HEK293T (cell line): ENCODE results near the gene BAHCC1.

ENCODE experiments used
- CTCF ChIA-PET: fragments of 350-600 bp; formaldehyde crosslinking; extraction: SDS; loops from one replicate; lab custom pipeline; 2021; ENCODE audit warnings: antibody characterized with exemption, inconsistent platforms; lab: Yijun Ruan, JAX
- POLR2A ChIA-PET: fragments of 350-600 bp; formaldehyde crosslinking; extraction: SDS; loops from one replicate; lab custom pipeline; 2020; ENCODE audit warnings: antibody characterized with exemption, inconsistent platforms; lab: Yijun Ruan, JAX
- DNase-seq: peaks from one replicate; pipeline ENCODE4 v3.0.0; 2012; ENCODE audit warnings: mixed read lengths; ENCODE audit errors: extremely low spot score
- ARNT ChIP-seq: fragments of 450-650 bp; IDR thresholded peaks from 2 replicates; pipeline ENCODE4 v1.6.1; 2017; ENCODE audit warnings: mild to moderate bottlenecking
- BHLHE40 ChIP-seq: fragments of 450-650 bp; IDR thresholded peaks from 2 replicates; pipeline ENCODE4 v1.6.1; 2016; ENCODE audit warnings: mild to moderate bottlenecking, moderate library complexity, borderline replicate concordance
- CTBP1 ChIP-seq: fragments of 450-650 bp; IDR thresholded peaks from 2 replicates; pipeline ENCODE4 v1.6.1; 2016; ENCODE audit warnings: borderline replicate concordance
- ELF4 ChIP-seq: fragments of 450-650 bp; IDR thresholded peaks from 2 replicates; pipeline ENCODE4 v1.6.1; 2017; ENCODE audit warnings: antibody characterized with exemption
- FOXA1 ChIP-seq: fragments of 450-650 bp; IDR thresholded peaks from 2 replicates; pipeline ENCODE4 v1.6.1; 2016; ENCODE audit warnings: mild to moderate bottlenecking
- FOXK2 ChIP-seq: fragments of 450-650 bp; IDR thresholded peaks from 2 replicates; pipeline ENCODE4 v1.6.1; 2016; ENCODE audit warnings: mild to moderate bottlenecking
- FOXM1 ChIP-seq: fragments of 450-650 bp; IDR thresholded peaks from 2 replicates; pipeline ENCODE4 v1.6.1; 2017; ENCODE audit warnings: mild to moderate bottlenecking, borderline replicate concordance
- HDGF ChIP-seq: fragments of 450-650 bp; IDR thresholded peaks from 2 replicates; pipeline ENCODE4 v1.6.1; 2017; ENCODE audit warnings: antibody characterized with exemption, borderline replicate concordance
- L3MBTL2 ChIP-seq: fragments of 450-650 bp; conservative IDR thresholded peaks from 2 replicates; pipeline ENCODE4 v1.6.1; 2016; ENCODE audit warnings: mild to moderate bottlenecking
- LEF1 ChIP-seq: fragments of 450-650 bp; IDR thresholded peaks from 2 replicates; pipeline ENCODE4 v1.6.1; 2017; ENCODE audit warnings: mild to moderate bottlenecking, borderline replicate concordance
- NFRKB ChIP-seq: fragments of 450-650 bp; IDR thresholded peaks from 2 replicates; pipeline ENCODE4 v1.6.1; 2016; ENCODE audit warnings: mild to moderate bottlenecking, moderate library complexity
- PKNOX1 ChIP-seq: fragments of 450-650 bp; IDR thresholded peaks from 2 replicates; pipeline ENCODE4 v1.6.1; 2016
- SP1 ChIP-seq: fragments of 450-650 bp; IDR thresholded peaks from 2 replicates; pipeline ENCODE4 v1.6.1; 2017
- SUZ12 ChIP-seq: fragments of 450-650 bp; IDR thresholded peaks from 2 replicates; pipeline ENCODE4 v1.6.1; 2016; ENCODE audit warnings: mild to moderate bottlenecking
- TARDBP ChIP-seq: fragments of 450-650 bp; IDR thresholded peaks from 2 replicates; pipeline ENCODE4 v1.6.1; 2016
- ZNF384 ChIP-seq: fragments of 450-650 bp; IDR thresholded peaks from 2 replicates; pipeline ENCODE4 v1.6.1; 2016

The BAHCC1 gene

GRCh38 chr17:81368161-81369022 lies 26.9 kb upstream of the BAHCC1 start:
- no peak for DNase-seq
- ChIA-PET POLR2A (interaction anchor here (0.6 kb wide), 1 partner anchor 9 kb away, joined by 4 read pairs; no protein-coding TSS in a partner anchor), CTCF (interaction anchor here (0.6 kb wide), 1 partner anchor 770 kb away, joined by 3 read pairs; no protein-coding TSS in a partner anchor)
- no peak for TF ChIP-seq L3MBTL2
- TF ChIP-seq LEF1: no peak
- TF ChIP-seq BHLHE40: no peak
- TF ChIP-seq NFRKB: no peak
- TF ChIP-seq FOXM1: no peak
- TF ChIP-seq SUZ12: no peak
- no peak for TF ChIP-seq FOXA1
- no peak for TF ChIP-seq FOXK2
- TF ChIP-seq ARNT: no peak
- TF ChIP-seq ZNF384: no peak
- TF ChIP-seq TARDBP: no peak

- ChIA-PET CTCF (no interaction called here), POLR2A (no interaction called here)
Measured at GRCh38 chr17:81370294-81370693, 25.0 kb upstream of the BAHCC1 start.

GRCh38 chr17:81371910-81372760 lies 23.1 kb upstream of the BAHCC1 start:
- POLR2A ChIA-PET: interaction anchor here (1.1 kb wide), 1 partner anchor 113 kb away, joined by 3 read pairs; no protein-coding TSS in a partner anchor
- DNase-seq: no peak
- TF ChIP-seq ELF4 (no peak), HDGF (no peak), LEF1 (no peak), ZNF384 (no peak), CTBP1 (no peak), SUZ12 (no peak), FOXK2 (no peak), NFRKB (no peak), FOXA1 (no peak), PKNOX1 (no peak)
- CTCF ChIA-PET: interaction anchor here (0.6 to 0.8 kb wide), 2 partner anchors 9 to 101 kb away, joined by 3 to 4 read pairs; no protein-coding TSS in a partner anchor

More at GRCh38 chr17:81370294-81370693, 25.0 kb upstream of the BAHCC1 start:
- no peak for DNase-seq
- no peak for TF ChIP-seq PKNOX1
- TF ChIP-seq L3MBTL2: no peak
- TF ChIP-seq FOXM1: no peak
- no peak for TF ChIP-seq LEF1
- TF ChIP-seq ELF4: no peak
- TF ChIP-seq CTBP1: no peak
- no peak for TF ChIP-seq HDGF
- TF ChIP-seq BHLHE40: no peak
- TF ChIP-seq ARNT: no peak
- no peak for TF ChIP-seq ZNF384
- TF ChIP-seq NFRKB: no peak

GRCh38 chr17:81373536-81374160 lies 21.6 kb upstream of the BAHCC1 start:
- CTCF ChIA-PET: interaction anchor here (0.8 kb wide), 1 partner anchor 111 kb away, joined by 4 read pairs; no protein-coding TSS in a partner anchor
- DNase-seq: no peak
- TF ChIP-seq LEF1: no peak
- TF ChIP-seq BHLHE40: no peak
- TF ChIP-seq FOXM1: no peak
- TF ChIP-seq CTBP1: no peak
- no peak for TF ChIP-seq NFRKB
- TF ChIP-seq ARNT: no peak
- TF ChIP-seq FOXA1: no peak
- no peak for TF ChIP-seq TARDBP
- no peak for TF ChIP-seq SUZ12
- TF ChIP-seq SP1: no peak
- no peak for TF ChIP-seq HDGF
- no peak for TF ChIP-seq FOXK2
- TF ChIP-seq ZNF384: no peak
- TF ChIP-seq ELF4: no peak
- TF ChIP-seq L3MBTL2: no peak
- POLR2A ChIA-PET: no interaction called here

GRCh38 chr17:81374890-81375289 lies 20.4 kb upstream of the BAHCC1 start:
- ChIA-PET POLR2A (no interaction called here), CTCF (no interaction called here)
- TF ChIP-seq ZNF384: no peak
- TF ChIP-seq SP1: no peak
- no peak for TF ChIP-seq CTBP1
- no peak for TF ChIP-seq BHLHE40
- no peak for TF ChIP-seq FOXM1
- no peak for TF ChIP-seq FOXK2
- DNase-seq: no peak
